Measurements from ENCODE around the gene FAM187B. TPM values are rescaled to one million over a fixed set of nuclear protein-coding genes. Genes with fewer than 3 reads are reported as not detected.

The FAM187B gene
- total RNA-seq, 2 donors from 2014 or later: not detected

DNA sequence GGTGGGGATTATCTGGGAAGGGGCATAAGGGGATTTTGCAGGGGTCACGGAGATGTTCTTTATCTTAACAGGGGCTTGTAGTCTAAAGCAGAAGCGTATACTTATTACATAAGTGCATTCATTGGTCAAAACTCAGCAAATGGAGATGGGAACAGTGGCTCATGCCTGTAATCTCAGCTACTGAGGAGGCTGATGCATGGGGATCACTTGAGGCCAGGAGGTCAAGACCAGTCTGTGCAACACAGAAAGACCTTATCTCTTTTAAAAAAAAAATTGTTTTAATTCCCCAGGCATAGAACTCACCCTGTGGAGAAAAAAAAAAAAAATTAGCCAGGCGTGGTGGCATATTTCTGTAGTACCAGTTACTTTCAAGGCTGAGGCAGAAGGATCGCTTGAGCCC is 18.9 kb downstream of the FAM187B start:
- H3K4me3 ChIP-seq (ENCODE audit: low read length): no peak overlapping the region
- Mint-ChIP-seq H3K9me3 (no peaks in the 10 kb centered on the region), H3K36me3 (ENCODE audit: low read depth) (no peaks in the 10 kb centered on the region), H3K27me3 (ENCODE audit: insufficient read depth) (no peaks in the 10 kb centered on the region), H3K4me1 (peaks cover 10% of the 10 kb centered on the region), H3K4me3 (no peak overlapping the region), H3K27ac (no peak overlapping the region)
- no peak overlapping the region for H3K27ac ChIP-seq (ENCODE audit: low read depth, low read length)
- WGBS, 2 experiments (ENCODE audit: insufficient coverage in 1 of 2, insufficient read length in 1 of 2): 90 to 91% methylated on average over 4 of the region's 4 CpGs
- no peaks in the 10 kb centered on the region for H3K4me1 ChIP-seq (ENCODE audit: control insufficient read depth, insufficient read depth, low read length)
- no peak overlapping the region for H3K9ac ChIP-seq (ENCODE audit: extremely low read depth, low read length, poor library complexity, severe bottlenecking)
- no peaks in the 10 kb centered on the region for H3K27me3 ChIP-seq (ENCODE audit: control insufficient read depth, insufficient read depth, low read length, poor library complexity, severe bottlenecking)
- DNase-seq: peak; percentile 10
- TF ChIP-seq CTCF (conservative IDR thresholded peaks at IDR 0.05): no peak
- no peaks in the 10 kb centered on the region for H3K36me3 ChIP-seq (ENCODE audit: control insufficient read depth, insufficient read depth, low read length)
- H3K9me3 ChIP-seq (ENCODE audit: control insufficient read depth, low read length): no peaks in the 10 kb centered on the region

DNA sequence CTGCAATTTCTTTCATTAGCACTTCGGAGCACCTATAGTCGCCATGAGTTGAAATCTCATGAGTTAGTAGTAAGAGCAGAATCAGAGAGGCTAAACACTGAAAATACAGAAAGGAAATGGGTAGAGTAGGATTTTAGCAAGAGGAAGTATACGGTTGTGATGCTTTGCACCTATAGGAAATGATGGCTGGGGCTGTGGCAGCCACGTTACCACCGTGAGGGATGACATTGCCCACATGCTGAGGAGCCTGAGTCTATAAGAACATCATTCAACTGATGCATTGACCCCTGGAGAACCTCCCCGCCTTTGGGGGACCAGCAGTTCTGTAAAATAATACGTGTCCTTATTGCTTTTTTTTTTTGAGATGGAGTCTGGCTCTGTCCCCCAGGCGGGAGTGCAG is 20.4 kb downstream of the FAM187B start:
- WGBS, 2 experiments (ENCODE audit: insufficient coverage in 1 of 2, insufficient read length in 1 of 2): 86 to 88% methylated on average over 6 to 8 of the region's 8 CpGs
- no peak overlapping the region for H3K27ac Mint-ChIP-seq

DNA sequence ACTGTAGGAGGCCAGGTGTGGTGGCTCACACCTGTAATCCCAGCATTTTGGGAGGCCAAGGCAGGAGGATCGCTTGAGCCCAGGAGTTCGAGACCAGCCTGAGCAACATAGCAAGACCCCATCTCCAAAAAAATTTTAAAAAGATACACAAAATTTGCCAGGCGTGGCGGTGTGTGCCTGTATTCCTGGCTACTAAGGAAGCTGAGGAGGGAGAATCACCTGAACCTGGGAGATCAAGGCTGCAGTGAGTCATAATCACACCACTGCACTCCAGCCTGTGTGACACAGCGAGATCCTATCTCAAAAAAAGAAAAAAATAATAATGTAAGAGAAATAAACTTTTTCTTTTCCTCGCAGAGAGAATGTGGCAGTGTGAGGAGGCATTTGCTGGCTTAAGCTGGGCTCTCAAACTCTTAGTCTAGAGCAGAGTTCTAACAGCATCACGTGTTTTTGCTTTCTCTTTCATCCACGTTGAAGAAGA is 21.1 kb downstream of the FAM187B start:
- Histone ChIP-seq H3K27me3 (ENCODE audit: control insufficient read depth, insufficient read depth, low read length, poor library complexity, severe bottlenecking) (no peaks in the 10 kb centered on the region), H3K9me3 (ENCODE audit: control insufficient read depth, low read length) (no peaks in the 10 kb centered on the region), H3K4me1 (ENCODE audit: control insufficient read depth, insufficient read depth, low read length) (no peaks in the 10 kb centered on the region), H3K9ac (ENCODE audit: extremely low read depth, low read length, poor library complexity, severe bottlenecking) (no peak overlapping the region), H3K4me3 (ENCODE audit: low read length) (no peak overlapping the region), H3K36me3 (ENCODE audit: control insufficient read depth, insufficient read depth, low read length) (no peaks in the 10 kb centered on the region), H3K27ac (ENCODE audit: low read depth, low read length) (no peak overlapping the region)
- WGBS, 2 experiments (ENCODE audit: insufficient coverage in 1 of 2, insufficient read length in 1 of 2): 91 to 95% methylated on average over 4 to 6 of the region's 8 CpGs
- Mint-ChIP-seq H3K4me3 (no peak overlapping the region), H3K27ac (no peak overlapping the region), H3K9me3 (no peaks in the 10 kb centered on the region), H3K36me3 (ENCODE audit: low read depth) (no peaks in the 10 kb centered on the region), H3K27me3 (ENCODE audit: insufficient read depth) (no peaks in the 10 kb centered on the region), H3K4me1 (peaks cover 13% of the 10 kb centered on the region)
- TF ChIP-seq CTCF (conservative IDR thresholded peaks at IDR 0.05): no peak
- DNase-seq: no peak

More for the DNA sequence above, 20.4 kb downstream of the FAM187B start:
- H3K9me3 ChIP-seq (ENCODE audit: control insufficient read depth, low read length): no peaks in the 10 kb centered on the region
- no peaks in the 10 kb centered on the region for H3K4me1 ChIP-seq (ENCODE audit: control insufficient read depth, insufficient read depth, low read length)
- no peak overlapping the region for H3K9ac ChIP-seq (ENCODE audit: extremely low read depth, low read length, poor library complexity, severe bottlenecking)
- no peak for TF ChIP-seq CTCF (conservative IDR thresholded peaks at IDR 0.05)
- no peak overlapping the region for H3K27ac ChIP-seq (ENCODE audit: low read depth, low read length)
- H3K36me3 ChIP-seq (ENCODE audit: control insufficient read depth, insufficient read depth, low read length): no peaks in the 10 kb centered on the region
- Mint-ChIP-seq H3K36me3 (ENCODE audit: low read depth) (no peaks in the 10 kb centered on the region), H3K4me3 (no peak overlapping the region), H3K27me3 (ENCODE audit: insufficient read depth) (no peaks in the 10 kb centered on the region), H3K4me1 (peaks cover 11% of the 10 kb centered on the region), H3K9me3 (no peaks in the 10 kb centered on the region)
- H3K27me3 ChIP-seq (ENCODE audit: control insufficient read depth, insufficient read depth, low read length, poor library complexity, severe bottlenecking): no peaks in the 10 kb centered on the region
- no peak overlapping the region for H3K4me3 ChIP-seq (ENCODE audit: low read length)
- no peak for DNase-seq
